Measurements from ENCODE around the gene HCN3. TPM values are rescaled to one million over a fixed set of nuclear protein-coding genes. Genes with fewer than 3 reads are reported as not detected.
A peak's percentile ranks its signal among the peaks of the same experiment; 100 is the strongest.

HCN3 gene
- total and polyA plus RNA-seq, 2 of the 13 experiments (the other 11 are each of a cell fraction or from before 2014, with no cell fraction given), result 2.4 to 10.2 TPM

- TF ChIP-seq ZMYM4 (CRISPR knock-in tag; IDR thresholded peaks at IDR 0.05) (peak; percentile 52; the same call in 1 of the 2 replicates), BCL3 (CRISPR knock-in tag; IDR thresholded peaks at IDR 0.05) (no peak; the same call in 1 of the 2 replicates), RBM39 (IDR thresholded peaks at IDR 0.05; ENCODE audit: low read depth, low read length, poor library complexity, severe bottlenecking) (no peak), GATA4 (IDR thresholded peaks at IDR 0.05; ENCODE audit: borderline replicate concordance, low read depth) (no peak), MED8 (CRISPR knock-in tag; IDR thresholded peaks at IDR 0.05; ENCODE audit: insufficient replicate concordance) (no peak), PHF20 (CRISPR knock-in tag; IDR thresholded peaks at IDR 0.05) (peak; percentile 24; the same call in 1 of the 2 replicates), ZFX (CRISPR knock-in tag; IDR thresholded peaks at IDR 0.05; ENCODE audit: low read depth) (peak; percentile 67; the same call in 1 of the 2 replicates), HHEX (CRISPR knock-in tag; IDR thresholded peaks at IDR 0.05) (no peak), ZNF18 (CRISPR knock-in tag; IDR thresholded peaks at IDR 0.05; ENCODE audit: insufficient replicate concordance) (no peak), USF2 (IDR thresholded peaks at IDR 0.05; ENCODE audit: low read depth, low read length) (no peak), USF2 (CRISPR knock-in tag; IDR thresholded peaks at IDR 0.05; ENCODE audit: borderline replicate concordance) (no peak), ZBTB33 (CRISPR knock-in tag; IDR thresholded peaks at IDR 0.05) (no peak), PRDM15 (CRISPR knock-in tag; IDR thresholded peaks at IDR 0.05) (no peak), CERS6 (CRISPR knock-in tag; IDR thresholded peaks at IDR 0.05) (no peak), EHMT2 (IDR thresholded peaks at IDR 0.05; ENCODE audit: borderline replicate concordance, low read depth, low read length) (no peak), ZNF614 (CRISPR knock-in tag; IDR thresholded peaks at IDR 0.05; ENCODE audit: borderline replicate concordance) (no peak)
These were observed 8.4 kb downstream of the HCN3 start (continued) for GRCh38 chr1:155285631-155286044.
